ENCODE measurements around the gene PDHA1.

DNA sequence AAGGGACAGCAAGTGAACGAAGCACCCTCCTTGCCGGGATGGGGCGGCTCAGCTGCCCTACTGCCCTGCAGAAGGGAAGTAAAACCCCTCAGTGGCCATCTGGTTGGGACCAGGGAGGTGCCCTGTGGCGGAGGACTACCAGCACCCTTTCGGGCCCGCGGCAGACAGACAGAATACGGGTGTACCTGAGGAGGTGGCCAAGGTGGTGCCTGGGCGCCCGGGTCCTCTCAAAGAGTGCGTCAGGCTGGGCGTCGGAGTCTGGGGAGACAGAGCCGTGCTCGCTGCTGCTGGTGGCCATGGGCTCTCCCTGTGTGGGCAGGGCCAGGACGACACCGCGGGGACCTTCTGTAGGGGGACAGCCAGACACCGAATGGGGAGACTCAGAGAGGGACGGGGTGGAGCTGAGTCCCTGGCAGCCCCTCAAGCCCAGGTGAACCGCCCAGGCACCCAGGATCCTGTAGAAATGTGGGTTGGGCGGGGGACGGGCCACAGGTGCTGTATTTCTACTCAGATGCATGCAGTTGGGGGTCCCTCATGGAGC, 29.7 kb downstream of the PDHA1 start:
- TF ChIP-seq POLR2A (IDR thresholded peaks at IDR 0.05) (no peak), POLR2AphosphoS5 (IDR thresholded peaks at IDR 0.05) (no peak)
- TF ChIP-seq, protein P1, sequence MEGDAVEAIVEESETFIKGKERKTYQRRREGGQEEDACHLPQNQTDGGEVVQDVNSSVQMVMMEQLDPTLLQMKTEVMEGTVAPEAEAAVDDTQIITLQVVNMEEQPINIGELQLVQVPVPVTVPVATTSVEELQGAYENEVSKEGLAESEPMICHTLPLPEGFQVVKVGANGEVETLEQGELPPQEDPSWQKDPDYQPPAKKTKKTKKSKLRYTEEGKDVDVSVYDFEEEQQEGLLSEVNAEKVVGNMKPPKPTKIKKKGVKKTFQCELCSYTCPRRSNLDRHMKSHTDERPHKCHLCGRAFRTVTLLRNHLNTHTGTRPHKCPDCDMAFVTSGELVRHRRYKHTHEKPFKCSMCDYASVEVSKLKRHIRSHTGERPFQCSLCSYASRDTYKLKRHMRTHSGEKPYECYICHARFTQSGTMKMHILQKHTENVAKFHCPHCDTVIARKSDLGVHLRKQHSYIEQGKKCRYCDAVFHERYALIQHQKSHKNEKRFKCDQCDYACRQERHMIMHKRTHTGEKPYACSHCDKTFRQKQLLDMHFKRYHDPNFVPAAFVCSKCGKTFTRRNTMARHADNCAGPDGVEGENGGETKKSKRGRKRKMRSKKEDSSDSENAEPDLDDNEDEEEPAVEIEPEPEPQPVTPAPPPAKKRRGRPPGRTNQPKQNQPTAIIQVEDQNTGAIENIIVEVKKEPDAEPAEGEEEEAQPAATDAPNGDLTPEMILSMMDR (IDR thresholded peaks at IDR 0.05 in 8 of 11, conservative IDR thresholded peaks at IDR 0.05 in 3 of 11), result no peak
